Spleen (tissue), 11 donors: ENCODE measurements around the gene DENND1A. TPM values are rescaled to one million over a fixed set of nuclear protein-coding genes. Genes with fewer than 3 reads are reported as not detected.

Experiments used
- DNase-seq: peaks from one replicate; pipeline ENCODE4 v3.0.0-alpha.2; 2020
- H3K27ac ChIP-seq, 8 donors: fragments of 200-600 bp; sonication (generic) in 7 of 8; 1 replicate in 4 of 8; 2 replicates in 4 of 8; pipeline versions ENCODE4 v1.5.0 to v1.8.0; 2016 to 2021; ENCODE audit warnings: inconsistent platforms in 4 of 8, mild to moderate bottlenecking in 4 of 8, moderate library complexity in 1 of 8
- H3K27me3 ChIP-seq, 7 donors: fragments of 200-600 bp; sonication (generic) in 6 of 7; replicated peaks in 1 of 7; 1 replicate in 4 of 7; 2 replicates in 3 of 7; pipeline versions ENCODE4 v1.5.0 to v1.8.0; 2016 to 2021; ENCODE audit warnings: inconsistent platforms in 3 of 7, mild to moderate bottlenecking in 1 of 7
- H3K36me3 ChIP-seq, 6 donors: fragments of 200-600 bp; sonication (generic) in 5 of 6; 1 replicate in 4 of 6; 2 replicates in 2 of 6; pipeline versions ENCODE4 v1.5.0 to v1.8.0; 2016 to 2021; ENCODE audit warnings: inconsistent platforms in 2 of 6
- H3K4me1 ChIP-seq, 6 donors: fragments of 200-600 bp; sonication (generic) in 5 of 6; 1 replicate in 3 of 6; 2 replicates in 3 of 6; pipeline versions ENCODE4 v1.5.0 to v1.8.0; 2016 to 2021; ENCODE audit warnings: inconsistent platforms in 3 of 6
- H3K4me3 ChIP-seq, 8 donors: fragments of 200-600 bp; sonication (generic) in 7 of 8; 1 replicate in 4 of 8; 2 replicates in 4 of 8; pipeline versions ENCODE4 v1.5.0 to v1.8.0; 2016 to 2021; ENCODE audit warnings: inconsistent platforms in 4 of 8, mild to moderate bottlenecking in 4 of 8, moderate library complexity in 2 of 8
- H3K9me3 ChIP-seq, 8 donors: fragments of 200-600 bp; sonication (generic) in 7 of 8; 1 replicate in 4 of 8; 2 replicates in 4 of 8; pipeline versions ENCODE4 v1.5.0 to v1.8.0; 2016 to 2021; ENCODE audit warnings: inconsistent platforms in 4 of 8
- CTCF ChIP-seq, 11 experiments: fragments of 200-600 bp in 7 of 11; fragments of 450-650 bp in 4 of 11; sonication (generic) in 4 of 11; IDR thresholded peaks in 8 of 11; conservative IDR thresholded peaks in 3 of 11; 1 replicate in 7 of 11; 2 replicates in 4 of 11; pipeline versions ENCODE4 v1.4.0 to v1.8.0; 2016 to 2021; ENCODE audit warnings: antibody characterized with exemption in 11 of 11, inconsistent platforms in 4 of 11, mild to moderate bottlenecking in 1 of 11
- POLR2A ChIP-seq, 3 donors: fragments of 450-650 bp; IDR thresholded peaks; one replicate each; pipeline ENCODE4 v1.5.1; 2017; ENCODE audit warnings: antibody characterized with exemption in 3 of 3, mild to moderate bottlenecking in 1 of 3
- POLR2AphosphoS5 ChIP-seq, 3 donors: sonication (generic); formaldehyde crosslinking; IDR thresholded peaks; one replicate each; pipeline ENCODE4 v1.5.1; 2017; ENCODE audit warnings: antibody characterized with exemption in 3 of 3
- WGBS, 5 donors: extraction: QIAGEN DNeasy Blood & Tissue Kit in 3 of 5; methylation state at CpG; one replicate each; pipeline versions ENCODE4 v1.1.5 to v1.1.7; 2013 to 2018; 5-methylcytosine and 5-hydroxymethylcytosine counted together
- intact Hi-C: fragments of 100-400 bp; cut with DNase I; formaldehyde crosslinking; loops from one replicate; pipeline ENCODE4 v1.15.0; 2023; ENCODE audit warnings: low total_unique reads
- polyA plus RNA-seq, 3 donors: library from polyadenylated mRNA; stranded (reverse); fragments of 200-250 nt; gene quantifications; one replicate each; pipeline ENCODE4 v1.2.1, GENCODE V29; 2013
- total RNA-seq, 7 donors: library from RNA; depleted of rRNA in 3 of 7; stranded (reverse); fragments of >200 nt in 3 of 7; fragmentation: NEBNext Ultra II Directional in 4 of 7; extraction: Animal tissue kit (Norgen Biotek cat#: 25700) in 4 of 7; gene quantifications; one replicate each; pipeline versions ENCODE4 v1.1.0 to v1.2.1, GENCODE V29; 2016 to 2021
- donor health status: healthy with polysubstance abuse.
- donor health status: DM: no; HTN: no; CAD: no; lungs with moderate emphysema.
- donor health status: DM: no; HTN: no; CAD: no.
- donor health status: Bipolar disorder and iron deficiency.
- donor health status: healthy.
- donor health status: DM: no; HTN: no; CAD: no.
- donor health status: DM: yes; HTN: yes; CAD: no.

Gene DENND1A
- total and polyA plus RNA-seq, 10 donors, result 5.4 to 59.3 (median 48.8) TPM

GRCh38 chr9:123798195-123798594, 131.7 kb downstream of the DENND1A start:
- H3K27me3 ChIP-seq, result no peaks in the 10 kb centered on the region
- intact Hi-C loops, result no loop called here
- no peak overlapping the region for H3K27ac ChIP-seq
- 70 to 88% (median 85%) methylated on average over 1 of the region's 1 CpG for WGBS, 5 donors
- TF ChIP-seq POLR2AphosphoS5 (IDR thresholded peaks at IDR 0.05) (no peak), CTCF (IDR thresholded peaks at IDR 0.05 in 8 of 11, conservative IDR thresholded peaks at IDR 0.05 in 3 of 11) (no peak), POLR2A (IDR thresholded peaks at IDR 0.05) (no peak)
- no peak overlapping the region for H3K4me3 ChIP-seq
- DNase-seq, result no peak
- peaks cover 0 to 22% (median 7%) of the 10 kb centered on the region in 6 donors for H3K4me1 ChIP-seq
- H3K9me3 ChIP-seq, result no peaks in the 10 kb centered on the region
- no peaks in the 10 kb centered on the region for H3K36me3 ChIP-seq

GRCh38 chr9:123796618-123797484, 133.1 kb downstream of the DENND1A start:
- WGBS, 5 donors, result 19 to 39% (median 22%) methylated on average over 7 of the region's 7 CpGs
- intact Hi-C loops, result no loop called here
- Histone ChIP-seq H3K27ac (peak overlapping the region in 2 of 8 donors; percentile 1 to 10), H3K4me1 (peaks cover 0 to 29% (median 7%) of the 10 kb centered on the region in 6 donors), H3K27me3 (no peaks in the 10 kb centered on the region), H3K36me3 (no peaks in the 10 kb centered on the region), H3K9me3 (no peaks in the 10 kb centered on the region), H3K4me3 (peak overlapping the region in 2 of 8 donors; percentile 24 to 49)
- no peak for DNase-seq
- no peak for TF ChIP-seq POLR2AphosphoS5 (IDR thresholded peaks at IDR 0.05)
- no peak for TF ChIP-seq POLR2A (IDR thresholded peaks at IDR 0.05)
- TF ChIP-seq CTCF (IDR thresholded peaks at IDR 0.05 in 8 of 11, conservative IDR thresholded peaks at IDR 0.05 in 3 of 11), result no peak

- Histone ChIP-seq H3K4me3 (no peak overlapping the region), H3K27ac (peak overlapping the region in 1 of 8 donors; percentile 10), H3K27me3 (no peaks in the 10 kb centered on the region), H3K9me3 (no peaks in the 10 kb centered on the region), H3K4me1 (peaks cover 0 to 31% (median 7%) of the 10 kb centered on the region in 6 donors), H3K36me3 (no peaks in the 10 kb centered on the region)
- intact Hi-C loops, result no loop called here
- DNase-seq, result no peak
- TF ChIP-seq CTCF (IDR thresholded peaks at IDR 0.05 in 8 of 11, conservative IDR thresholded peaks at IDR 0.05 in 3 of 11) (no peak), POLR2A (IDR thresholded peaks at IDR 0.05) (no peak), POLR2AphosphoS5 (IDR thresholded peaks at IDR 0.05) (no peak)
- WGBS, 5 donors, result 92 to 99% (median 93%) methylated on average over 2 of the region's 2 CpGs
Measured at GRCh38 chr9:123796094-123796493, 133.8 kb downstream of the DENND1A start.

- H3K27me3 ChIP-seq, result no peaks in the 10 kb centered on the region
- no peaks in the 10 kb centered on the region for H3K9me3 ChIP-seq
- DNase-seq, result no peak
- no peaks in the 10 kb centered on the region for H3K36me3 ChIP-seq
- no peak overlapping the region for H3K4me3 ChIP-seq
- peaks cover 0 to 31% (median 7%) of the 10 kb centered on the region in 6 donors for H3K4me1 ChIP-seq
- WGBS, 5 donors, result 94 to 99% (median 97%) methylated on average over 7 of the region's 7 CpGs
- no peak for TF ChIP-seq POLR2AphosphoS5 (IDR thresholded peaks at IDR 0.05)
- TF ChIP-seq CTCF (IDR thresholded peaks at IDR 0.05 in 8 of 11, conservative IDR thresholded peaks at IDR 0.05 in 3 of 11), result no peak
- no peak for TF ChIP-seq POLR2A (IDR thresholded peaks at IDR 0.05)
- no peak overlapping the region for H3K27ac ChIP-seq
- intact Hi-C loops, result no loop called here
Measured at GRCh38 chr9:123795336-123795735, 134.6 kb downstream of the DENND1A start.
